GM11168 (cell line): ENCODE results near the gene PINLYP.
"Not testable (repeated sequence)": the region's sequence is repeated elsewhere in the genome, so short reads cannot be mapped to it uniquely, and the experiment has no call there.

Source experiments
- in situ Hi-C: fragments of 300-500 bp; cut with MboI; formaldehyde crosslinking; loops from one replicate; pipeline ENCODE4 v1.12.0; 2022; ENCODE audit warnings: low sequenced_read_pairs; ENCODE audit not compliant: unreplicated experiment

Gene PINLYP

GRCh38 chr19:43575955-43576878 lies 616 bp downstream of the PINLYP start:
- in situ Hi-C loops: no loop called here

GRCh38 chr19:43578787-43579186 lies 3.2 kb downstream of the PINLYP start:
- in situ Hi-C loops: no loop called here

GRCh38 chr19:43581467-43581866 lies 5.9 kb downstream of the PINLYP start:
- in situ Hi-C loops: no loop called here

- in situ Hi-C loops: no loop called here
These were observed 6.9 kb downstream of the PINLYP start for GRCh38 chr19:43582495-43582894.

- in situ Hi-C loops: no loop called here
These were observed 8.9 kb downstream of the PINLYP start for GRCh38 chr19:43584484-43584883.

GRCh38 chr19:43586346-43586745 lies 10.7 kb downstream of the PINLYP start:
- in situ Hi-C loops: no loop called here

GRCh38 chr19:43587029-43587428 lies 11.4 kb downstream of the PINLYP start:
- in situ Hi-C loops: not testable (repeated sequence)

- in situ Hi-C loops: no loop called here
These were observed 13.7 kb downstream of the PINLYP start for GRCh38 chr19:43589277-43589676.

GRCh38 chr19:43589678-43590077 lies 14.1 kb downstream of the PINLYP start:
- in situ Hi-C loops: no loop called here

GRCh38 chr19:43591904-43592772 lies 16.5 kb downstream of the PINLYP start:
- in situ Hi-C loops: no loop called here

GRCh38 chr19:43592800-43593350 lies 17.3 kb downstream of the PINLYP start:
- in situ Hi-C loops: no loop called here

GRCh38 chr19:43594081-43594697 lies 18.6 kb downstream of the PINLYP start:
- in situ Hi-C loops: no loop called here

GRCh38 chr19:43594710-43595604 lies 19.4 kb downstream of the PINLYP start:
- in situ Hi-C loops: no loop called here

- in situ Hi-C loops: no loop called here
These were observed 20.0 kb downstream of the PINLYP start for GRCh38 chr19:43595605-43595998.

- in situ Hi-C loops: no loop called here
These were observed 20.6 kb downstream of the PINLYP start, which contains the start of the genes IRGQ and ZNF576 for GRCh38 chr19:43595999-43596841. Gene IRGQ (minus strand): TSS chr19:43596134. CDS start chr19:43595338, 796 bp downstream. Gene ZNF576 (plus strand): TSS chr19:43596595. CDS start chr19:43597109, 514 bp downstream.

- in situ Hi-C loops: no loop called here
These were observed 21.4 kb downstream of the PINLYP start for GRCh38 chr19:43596842-43597461.

GRCh38 chr19:43597876-43598275 lies 22.3 kb downstream of the PINLYP start:
- in situ Hi-C loops: no loop called here
